Stimulated activated CD4-positive, alpha-beta T cell treated with anti-CD3 and anti-CD28 coated beads, Interleukin-4, amount 100 ng/mL, for 1 hour (primary cell): Measurements from ENCODE around the gene SLC24A3.

Source experiments
- DNase-seq: peaks from one replicate; pipeline ENCODE4 v3.0.0-alpha.2; 2020

The SLC24A3 gene

DNA sequence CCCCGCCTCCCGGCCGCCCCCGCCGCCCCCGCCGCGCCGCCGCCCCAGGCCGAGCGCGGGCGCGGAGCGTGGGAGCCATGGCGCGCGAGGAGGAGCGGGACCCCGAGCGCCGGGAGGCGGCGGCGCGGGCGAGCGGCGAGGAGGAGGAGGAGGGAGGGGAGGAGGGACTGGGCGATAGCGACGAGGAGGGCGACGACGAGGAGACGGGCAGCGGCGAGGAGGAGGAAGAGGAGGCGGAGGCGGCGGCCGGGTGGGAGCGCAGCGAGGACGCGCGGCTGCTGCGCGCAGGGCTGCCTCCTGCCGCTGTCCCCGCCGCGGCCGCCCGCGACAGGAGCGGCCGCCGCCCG, at the start of gene SLC24A3:
Gene SLC24A3, plus strand, starts transcription at position 174 of the 347 bp plus-strand sequence.
- DNase-seq, result no peak

DNA sequence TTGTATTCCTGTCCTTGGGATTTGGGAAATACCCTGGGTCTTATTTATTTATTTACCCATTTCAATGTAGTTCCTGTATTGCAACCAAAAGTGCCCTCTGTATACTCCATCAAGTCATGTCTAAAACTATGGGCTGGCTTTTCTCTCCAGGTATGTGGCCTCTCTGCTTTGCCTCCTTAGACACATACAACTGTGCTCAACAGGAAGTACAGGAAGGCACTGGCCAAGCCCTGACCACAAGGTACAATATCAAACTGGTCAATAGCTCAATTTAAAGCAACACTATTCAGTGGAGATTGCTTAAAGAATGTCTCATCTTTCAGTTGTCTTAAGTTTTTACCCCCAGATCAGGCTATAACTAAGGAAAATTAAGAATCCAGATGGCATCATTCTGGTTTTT, 42.3 kb upstream of the SLC24A3 start:
- no peak for DNase-seq

DNA sequence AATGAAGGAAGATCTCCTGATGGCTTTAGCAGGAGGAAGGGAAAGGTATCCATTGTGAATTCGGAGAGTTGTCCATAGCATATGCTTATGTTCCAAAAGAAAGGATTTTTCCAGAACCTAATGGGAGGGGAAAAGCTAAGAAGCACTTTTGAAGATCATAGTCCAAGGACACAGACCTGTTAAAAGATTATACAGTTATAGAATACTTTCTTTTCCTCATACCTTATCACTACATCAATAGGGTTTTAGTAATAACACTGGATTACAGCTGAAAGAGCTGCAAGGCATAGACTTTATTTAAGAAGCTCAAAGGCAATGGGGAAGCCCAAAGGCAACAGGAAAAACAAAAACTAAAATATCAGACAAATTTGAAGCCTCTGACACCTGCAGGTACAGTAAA, 39.8 kb upstream of the SLC24A3 start:
- no peak for DNase-seq

DNA sequence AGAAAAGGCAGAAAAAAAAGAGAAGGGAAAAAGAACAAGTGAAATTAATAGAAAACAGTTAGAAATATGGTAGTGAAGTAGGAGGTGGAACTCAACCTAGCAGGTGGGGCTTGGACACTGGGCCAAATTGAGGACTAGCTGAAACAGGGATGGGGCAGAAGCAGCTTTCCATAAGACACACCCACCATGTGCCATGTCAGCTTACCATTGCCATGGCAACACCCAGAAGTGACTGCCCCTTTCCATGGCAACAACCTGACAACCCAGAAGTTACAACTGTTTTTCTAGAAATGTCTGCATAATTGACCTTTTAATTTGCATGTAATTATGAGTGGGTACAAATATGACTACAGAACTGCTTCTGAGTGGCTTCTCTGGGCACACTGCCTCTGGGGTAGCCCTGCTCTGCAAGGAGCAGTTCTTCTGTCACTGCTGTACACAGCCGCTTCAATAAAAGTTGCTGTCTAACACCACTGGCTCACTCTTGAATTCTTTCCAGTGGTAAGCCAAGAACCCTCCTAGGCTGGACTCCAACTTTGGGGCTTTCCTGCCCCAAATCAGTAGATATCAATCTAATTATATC, 35.9 kb upstream of the SLC24A3 start:
- DNase-seq, result no peak

DNA sequence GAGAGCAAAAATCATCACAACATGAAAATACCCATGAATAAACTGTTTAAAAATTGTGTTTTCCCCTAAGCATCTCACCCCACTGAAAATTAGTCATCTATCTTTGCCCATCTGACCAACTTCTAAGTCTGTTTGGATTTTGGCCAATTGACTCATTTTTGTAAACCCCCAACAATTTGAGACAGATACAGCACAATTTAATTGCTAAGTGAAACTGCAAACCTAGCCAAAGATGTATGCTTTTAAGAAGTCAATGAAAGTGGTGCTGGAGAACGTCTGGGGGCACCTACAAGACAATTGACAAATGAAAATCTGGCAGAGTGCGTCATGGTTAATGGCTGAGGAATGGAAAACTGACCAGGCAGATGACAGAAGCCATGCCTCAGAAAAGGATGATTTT, 30.9 kb upstream of the SLC24A3 start:
- DNase-seq, result no peak

DNA sequence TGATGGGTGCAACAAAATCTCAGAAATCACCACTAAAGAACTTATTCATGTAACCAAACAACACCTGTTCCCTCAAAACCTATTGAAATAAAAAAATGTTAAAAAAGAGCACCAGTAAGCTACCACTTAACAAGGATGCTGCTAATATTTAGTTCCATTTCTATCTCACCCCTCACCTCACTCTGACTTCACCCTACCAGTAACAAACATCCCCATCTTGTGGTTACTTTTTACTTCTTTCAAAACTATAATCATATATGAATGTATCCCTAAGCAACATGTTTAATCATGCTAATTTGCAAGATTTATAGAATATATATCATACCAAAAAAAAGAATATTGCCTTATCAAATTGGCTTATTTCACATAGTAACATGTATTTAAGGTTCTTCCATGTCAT, 27.4 kb upstream of the SLC24A3 start:
- no peak for DNase-seq

DNA sequence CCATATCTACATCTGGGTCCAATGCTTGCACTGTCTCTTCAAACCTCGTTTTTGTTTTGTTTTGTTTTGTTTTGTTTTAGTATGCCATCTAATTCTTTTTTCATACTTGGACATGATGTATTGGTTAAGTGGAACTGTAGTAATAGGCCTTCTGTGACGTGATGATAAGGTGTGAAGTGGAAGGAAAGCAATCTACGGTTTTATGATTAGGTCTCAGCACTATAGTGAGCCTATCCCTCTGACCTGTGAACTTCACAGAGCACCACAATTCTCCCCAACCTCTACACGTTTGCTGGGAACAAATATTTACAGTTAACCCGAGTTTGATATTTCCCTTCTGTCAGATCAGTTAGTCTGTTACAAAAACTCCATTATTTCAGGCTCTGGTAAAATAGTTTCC, 19.1 kb upstream of the SLC24A3 start:
- no peak for DNase-seq

DNA sequence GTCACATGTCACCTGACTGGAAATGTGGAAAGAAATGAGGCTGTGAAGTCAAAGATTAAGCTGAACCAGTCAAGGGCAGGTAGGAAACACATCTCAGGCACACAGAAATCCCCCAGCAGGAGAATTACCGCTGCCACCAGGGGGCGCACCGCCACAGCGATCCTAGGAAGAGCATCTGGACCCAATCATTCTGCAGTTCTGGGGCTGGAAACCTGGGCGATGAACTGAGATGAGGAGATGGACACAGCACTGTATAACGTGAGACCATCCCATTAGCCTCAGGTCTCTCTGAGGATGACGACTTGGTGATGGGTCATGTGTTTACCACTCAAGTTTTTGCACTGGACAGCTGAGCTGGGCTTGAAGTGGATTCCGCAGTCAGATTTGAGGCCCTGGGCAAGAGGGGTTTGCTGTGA, 6.5 kb upstream of the SLC24A3 start:
- peak; percentile 60 for DNase-seq

DNA sequence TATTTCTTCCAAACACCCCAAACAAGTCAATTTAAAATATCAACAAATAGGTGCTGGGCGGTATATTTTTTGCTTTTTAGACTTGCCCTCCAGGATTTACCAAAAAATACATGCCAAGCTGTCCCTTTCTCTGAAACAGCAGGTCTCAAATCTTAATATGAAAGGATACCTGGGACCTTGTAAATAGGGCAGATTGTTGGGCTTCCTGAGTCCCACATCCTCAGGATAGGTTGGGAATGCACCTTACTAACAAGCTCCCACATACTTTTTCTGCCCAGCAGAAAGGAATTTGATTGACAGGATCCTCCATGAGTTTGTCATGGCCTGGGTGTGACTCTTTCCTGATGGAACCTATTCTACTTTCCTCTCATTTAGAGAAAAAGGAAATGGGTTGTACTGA, 4.9 kb upstream of the SLC24A3 start:
- DNase-seq, result no peak

DNA sequence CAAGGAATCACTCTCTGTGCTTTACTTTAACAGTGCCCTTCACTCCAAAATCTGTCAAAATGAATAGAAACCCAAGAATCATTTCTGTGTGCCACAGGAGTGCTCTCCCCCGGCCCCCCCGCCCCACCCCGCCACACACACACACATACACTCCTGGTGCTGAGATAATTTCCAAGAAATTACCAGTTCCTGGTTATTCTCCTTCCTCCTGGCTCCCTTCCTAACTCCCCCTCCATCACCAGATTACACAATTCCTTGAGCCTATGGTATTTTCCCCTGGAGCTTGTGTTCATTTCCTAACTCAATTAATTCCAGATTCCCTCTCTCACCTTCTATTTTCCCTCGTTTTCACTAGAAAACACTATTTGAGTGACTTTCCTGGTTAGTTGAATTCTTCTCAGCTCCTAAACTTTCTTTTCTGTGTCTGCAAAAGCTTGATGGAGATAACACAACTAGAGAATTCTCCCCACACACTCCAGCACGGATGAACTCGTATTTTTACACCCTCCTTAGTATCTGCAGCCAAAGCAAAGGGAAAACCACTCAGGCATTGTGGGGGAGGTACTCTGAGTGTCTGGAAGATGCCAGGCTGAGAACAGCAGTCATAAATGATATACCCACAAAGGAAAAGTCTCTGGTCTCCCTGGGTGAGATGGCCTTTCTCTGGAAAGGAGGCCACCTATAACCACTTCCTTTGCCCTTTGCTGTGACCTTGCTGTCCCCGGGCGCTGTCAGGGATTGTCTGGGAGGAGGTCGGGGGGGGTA, 1.9 kb upstream of the SLC24A3 start:
- DNase-seq, result no peak

DNA sequence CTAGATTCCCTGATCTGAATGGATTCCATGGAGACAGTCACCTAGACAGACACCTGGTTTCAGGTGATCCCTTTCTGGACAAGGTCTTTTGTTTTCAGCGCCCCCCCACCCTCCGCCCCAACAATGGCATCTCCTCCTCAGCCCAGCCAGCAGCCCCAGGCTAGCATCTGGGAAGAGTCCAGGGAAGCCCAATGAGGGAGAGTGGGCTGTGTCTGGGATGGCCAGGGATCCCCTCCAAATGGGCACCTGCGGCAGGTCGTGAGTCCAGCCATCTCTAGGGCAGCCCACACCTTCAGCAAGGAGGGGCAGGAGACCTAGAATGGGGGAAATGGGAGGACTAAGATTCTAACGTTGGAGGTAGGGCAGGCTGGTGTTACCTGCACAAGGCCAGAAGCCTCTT, 1.2 kb upstream of the SLC24A3 start:
- DNase-seq, result no peak

DNA sequence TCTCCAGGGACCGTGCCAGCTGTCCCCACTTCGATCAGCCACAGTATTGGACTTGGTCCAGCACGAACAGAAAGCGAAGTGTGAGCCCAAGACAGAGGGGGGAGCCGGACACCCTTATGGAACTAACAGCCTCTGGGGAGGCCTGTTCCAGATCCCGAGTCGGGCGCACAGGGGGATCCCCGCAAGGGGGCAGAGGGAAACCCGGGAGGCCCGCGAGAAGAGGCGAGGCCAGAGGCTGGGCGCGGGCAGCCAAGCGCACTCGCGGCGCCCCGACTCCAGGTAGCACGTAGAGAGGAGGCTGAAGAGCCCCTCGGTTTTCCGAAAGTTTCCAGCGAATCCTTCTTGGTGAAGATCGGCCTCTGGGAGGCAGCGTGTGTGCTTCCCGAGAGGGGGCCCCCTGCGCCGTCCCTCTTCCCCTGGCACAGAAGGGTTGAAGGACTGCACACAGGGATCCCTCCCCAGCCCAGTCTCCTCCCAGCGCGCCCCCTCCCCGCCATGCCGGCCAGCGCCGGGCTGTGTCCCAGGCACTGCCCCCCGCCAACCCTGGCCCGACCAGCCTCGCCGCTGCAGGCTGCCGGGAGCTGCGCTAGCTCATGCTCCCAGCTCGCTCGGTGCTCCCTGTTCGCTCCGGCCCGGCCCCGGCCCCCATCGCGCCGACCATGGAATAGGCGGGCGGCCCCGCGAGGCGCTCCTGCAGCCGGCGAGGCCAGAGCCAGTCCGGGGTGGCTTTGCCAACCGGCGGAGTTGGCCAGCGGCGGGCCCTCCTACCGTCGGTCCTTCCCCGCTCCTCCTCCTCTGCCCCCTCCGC, 577 bp upstream of the SLC24A3 start:
- DNase-seq, result no peak

DNA sequence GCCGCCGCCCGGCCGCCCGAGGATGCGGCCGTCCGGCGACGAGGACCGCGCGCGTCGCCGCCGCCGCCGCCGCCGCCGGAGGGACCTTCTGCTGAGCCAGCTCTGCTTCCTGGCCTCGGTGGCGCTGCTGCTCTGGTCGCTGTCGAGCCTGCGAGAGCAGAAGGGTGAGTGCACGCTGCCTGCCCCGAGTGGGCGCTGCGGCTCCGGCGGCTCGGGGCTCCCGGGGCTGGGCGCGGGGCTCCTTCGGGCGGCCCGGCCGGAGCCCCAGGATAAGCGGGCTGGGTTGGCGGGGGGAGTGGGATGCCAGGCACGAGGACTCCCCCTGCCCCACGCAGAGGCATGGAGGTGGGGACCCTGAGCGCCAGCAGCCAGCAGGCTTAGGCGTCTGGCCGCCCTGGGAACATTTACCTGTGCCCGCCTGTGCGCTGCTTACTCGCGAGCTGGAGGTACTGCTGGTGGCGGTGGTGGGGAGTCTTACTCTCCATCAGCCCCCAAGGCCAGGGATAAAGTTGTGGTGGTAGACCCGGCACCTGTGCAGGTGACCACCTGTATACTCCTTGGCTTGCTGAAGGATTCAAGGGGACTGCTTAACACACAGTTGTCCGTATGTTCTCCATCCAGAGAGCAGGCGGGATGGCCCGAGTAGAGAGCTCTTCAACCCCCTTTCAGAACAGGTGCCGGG, 520 bp downstream of the SLC24A3 start:
- DNase-seq, result no peak

DNA sequence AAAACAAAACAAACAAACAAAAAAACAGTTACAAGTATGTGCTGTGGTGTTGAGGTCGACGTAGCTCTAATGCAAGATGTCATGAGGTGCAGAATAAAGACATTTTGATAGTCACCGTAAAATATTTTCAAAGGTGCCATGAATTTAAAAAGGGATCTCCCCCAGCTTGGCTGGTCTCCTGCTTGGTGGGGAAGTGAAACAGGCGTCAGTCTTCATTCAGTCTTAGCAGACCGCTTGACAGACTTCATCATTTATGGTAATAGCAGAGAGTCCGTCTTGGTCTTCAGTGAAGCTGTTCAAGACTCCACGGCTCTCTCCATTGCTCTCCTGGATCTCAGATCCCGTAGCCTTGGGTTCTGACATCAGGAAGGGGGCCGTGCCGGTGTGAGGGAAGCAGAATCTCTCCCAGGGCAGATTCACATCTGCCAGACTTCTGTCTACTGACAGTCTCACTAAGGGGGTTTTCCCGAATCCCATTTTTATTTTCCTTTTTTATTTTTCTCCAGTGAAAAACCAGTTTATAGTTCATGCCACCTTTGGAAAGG, 1.6 kb downstream of the SLC24A3 start:
- DNase-seq, result no peak

DNA sequence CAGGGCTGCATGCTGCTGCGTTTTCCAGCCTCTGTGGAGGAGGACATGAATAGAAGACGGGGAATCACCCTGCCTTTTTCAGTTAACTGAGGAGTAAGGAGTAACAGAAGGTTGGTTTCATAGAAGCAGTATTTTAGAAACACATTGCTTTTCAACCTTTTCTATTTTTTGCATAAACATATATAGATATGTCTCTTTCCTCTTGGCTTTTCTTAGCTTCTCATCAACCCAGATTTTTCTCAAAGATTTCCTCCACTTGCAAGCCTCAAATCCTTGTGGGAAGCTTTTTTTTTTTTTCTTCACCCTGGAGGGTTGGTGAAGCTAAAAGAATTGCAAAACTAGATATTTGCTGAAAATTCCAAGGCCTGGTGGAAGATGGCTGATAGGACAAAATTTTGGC, 6.0 kb downstream of the SLC24A3 start:
- no peak for DNase-seq

DNA sequence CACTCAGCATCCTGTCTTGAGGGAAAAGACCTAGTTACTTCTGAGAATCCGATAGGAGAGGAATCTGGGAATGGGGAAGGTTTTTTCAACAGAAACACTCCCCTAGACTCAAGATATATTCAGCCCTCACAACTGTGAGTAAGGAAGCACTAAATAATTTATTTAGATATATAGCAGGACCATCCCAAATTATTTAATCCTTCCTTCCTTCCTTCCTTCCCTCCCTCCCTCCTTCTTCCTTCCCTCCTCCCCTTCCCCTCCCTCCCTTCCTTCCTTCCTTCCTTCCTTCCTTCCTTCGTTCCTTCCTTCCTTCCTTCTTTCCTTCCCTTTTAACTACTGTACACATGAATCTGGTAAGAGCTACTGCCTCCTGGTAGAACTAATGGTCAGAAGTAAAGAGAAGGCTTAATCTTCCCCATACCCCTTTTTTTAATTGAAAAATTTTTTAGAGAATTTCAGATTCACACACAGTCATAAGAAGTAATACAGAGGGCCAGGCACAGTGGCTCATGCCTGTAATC, 10.1 kb downstream of the SLC24A3 start:
- DNase-seq, result no peak

DNA sequence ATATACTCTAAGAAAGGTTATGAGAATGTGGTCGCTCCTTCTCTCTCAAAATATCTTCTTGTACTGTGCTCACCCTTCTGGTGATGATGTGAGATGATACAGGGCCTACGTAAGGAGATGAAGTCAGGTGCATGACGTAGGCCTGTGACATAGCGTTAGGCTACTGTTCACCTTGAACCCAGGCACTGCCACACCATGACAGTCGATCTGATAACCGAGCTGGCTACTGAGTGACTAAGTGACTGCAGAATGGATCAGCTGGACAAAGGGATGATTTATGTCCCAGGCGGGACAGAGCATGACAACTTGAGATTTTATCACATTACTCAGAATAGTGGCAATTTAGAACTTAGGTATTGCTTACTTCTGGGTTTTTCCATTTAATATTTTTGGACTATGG, 11.2 kb downstream of the SLC24A3 start:
- no peak for DNase-seq

DNA sequence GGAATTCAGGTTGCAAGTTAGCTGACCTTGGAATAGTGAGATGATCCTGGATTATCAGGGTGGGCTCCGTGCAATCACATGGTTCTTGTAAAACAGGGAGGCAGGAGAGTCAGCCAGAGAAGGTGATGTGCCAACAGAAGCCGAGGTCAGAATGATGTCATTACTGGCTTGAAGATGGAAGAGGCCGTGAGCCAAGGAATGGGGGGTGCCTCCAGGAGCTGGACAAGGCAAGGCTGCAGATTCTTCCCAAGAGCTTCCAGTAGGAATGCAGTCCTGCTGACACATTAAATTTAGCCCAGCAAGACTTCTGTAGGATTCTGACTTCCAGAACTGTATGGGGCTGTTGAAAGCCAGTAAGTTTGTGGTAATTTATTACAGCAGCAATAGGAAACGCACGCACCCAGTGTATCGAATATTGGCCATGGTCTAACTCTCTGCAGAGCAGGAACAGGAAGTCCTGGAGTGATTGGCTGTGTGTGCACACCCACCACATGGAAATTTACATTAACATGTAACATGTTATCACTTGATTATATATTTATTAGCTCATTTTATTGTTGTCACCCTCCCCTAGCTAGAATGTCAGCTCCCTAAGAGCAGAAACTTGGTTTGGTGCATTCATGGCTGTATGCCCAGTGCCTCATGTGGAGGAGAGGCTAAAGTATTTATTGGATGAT, 19.1 kb downstream of the SLC24A3 start:
- no peak for DNase-seq

DNA sequence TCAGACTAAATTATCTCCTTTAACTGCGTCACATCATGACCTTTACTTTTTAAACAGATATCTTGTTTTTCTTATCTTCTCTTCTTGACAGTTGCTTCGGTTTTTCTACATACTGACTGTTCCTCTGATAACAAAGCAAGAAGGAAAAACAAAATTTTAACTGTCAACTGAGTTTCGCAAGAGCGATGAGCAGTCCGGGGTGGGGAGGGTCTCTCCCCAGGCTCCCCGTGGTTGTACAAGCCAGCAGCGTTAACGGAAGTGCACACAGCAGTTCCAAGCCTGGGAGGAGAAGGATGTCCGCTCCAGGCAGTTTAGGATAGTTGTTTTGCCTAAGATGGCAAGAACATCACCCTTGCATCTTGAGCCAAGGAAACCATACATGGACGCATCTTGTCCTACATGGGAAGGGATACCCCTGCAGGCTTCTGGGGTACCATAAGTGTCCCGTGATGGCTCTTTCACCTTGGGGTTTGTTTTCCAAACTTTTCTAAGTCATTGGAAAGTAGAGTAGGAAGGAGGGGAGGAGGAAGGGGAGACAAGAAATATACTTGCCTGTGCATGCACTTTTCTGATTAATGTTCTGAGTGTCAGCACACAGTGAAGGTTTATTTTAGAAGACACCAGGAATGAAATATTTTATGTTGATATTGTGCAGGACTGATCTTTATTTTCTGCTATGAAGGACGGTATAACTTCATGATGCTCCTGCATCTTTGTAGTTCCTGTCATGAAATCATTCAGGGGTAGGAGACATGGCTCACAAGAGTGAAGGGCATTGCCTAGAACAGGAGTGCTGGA, 20.8 kb downstream of the SLC24A3 start:
- no peak for DNase-seq

DNA sequence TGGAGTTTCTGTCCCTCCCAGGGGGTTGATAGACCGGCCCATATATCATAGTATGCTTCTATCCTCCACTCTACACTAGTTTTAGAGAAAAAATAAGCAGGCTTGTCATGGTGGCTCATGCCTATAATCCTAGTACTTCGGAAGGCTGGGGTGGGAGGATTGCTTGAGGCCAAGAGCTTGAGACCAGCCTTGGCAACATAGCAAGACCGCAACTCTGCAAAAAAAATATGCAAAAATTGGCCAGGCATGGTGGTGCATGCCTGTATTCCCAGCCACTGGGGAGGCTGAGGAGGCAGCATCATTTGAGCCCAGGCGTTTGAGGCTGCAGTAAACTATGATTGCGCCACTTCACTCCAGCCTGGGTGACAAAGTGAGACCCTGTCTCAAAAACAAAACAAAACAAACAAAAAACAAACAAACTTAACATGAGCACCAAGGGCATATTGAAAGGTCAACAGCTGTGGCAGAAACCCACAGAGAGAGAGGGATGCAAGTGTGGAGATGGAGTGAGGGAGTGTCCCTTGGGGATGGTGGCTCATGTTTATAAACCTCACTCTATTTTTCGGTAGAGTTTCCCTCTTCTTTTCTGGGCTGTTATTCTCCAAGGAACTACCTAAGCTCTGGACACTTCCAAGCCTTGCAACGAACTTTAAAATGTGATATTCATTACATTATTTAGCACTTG, 24.1 kb downstream of the SLC24A3 start:
- no peak for DNase-seq

DNA sequence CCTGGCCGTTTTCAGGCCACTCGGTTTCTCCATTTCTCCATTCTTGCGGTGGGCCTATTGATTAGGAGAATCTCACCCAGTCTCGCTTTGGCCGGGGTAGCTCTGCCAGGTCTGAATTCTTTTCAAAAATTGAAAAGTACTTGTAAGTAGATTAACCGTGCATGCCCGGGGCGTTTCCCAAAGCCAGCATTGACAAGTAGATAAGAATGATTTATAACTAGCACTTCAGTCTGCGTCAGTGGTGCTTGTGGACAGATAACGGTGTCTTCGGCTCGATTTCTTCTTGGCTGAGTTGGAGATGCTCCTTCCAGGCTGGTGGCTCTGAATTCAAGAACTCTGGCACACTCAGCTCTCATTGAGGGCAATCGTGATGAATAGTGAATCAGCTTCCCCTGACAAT, 29.0 kb downstream of the SLC24A3 start:
- no peak for DNase-seq
